Gastrocnemius medialis (tissue), 4 donors: ENCODE results near the gene R3HDM2.

ENCODE experiments used
- CTCF ChIP-seq, 5 experiments: fragments of 450-650 bp in 3 of 5; fragments of 200-600 bp in 2 of 5; sonication (generic) in 2 of 5; IDR thresholded peaks in 4 of 5; conservative IDR thresholded peaks in 1 of 5; 1 replicate in 4 of 5; 2 replicates in 1 of 5; pipeline ENCODE4 v1.5.1; 2016 to 2019; ENCODE audit warnings: antibody characterized with exemption in 5 of 5, mild to moderate bottlenecking in 3 of 5, moderate library complexity in 3 of 5
- POLR2A ChIP-seq, 2 donors: fragments of 450-650 bp; IDR thresholded peaks; one replicate each; pipeline ENCODE4 v1.6.1; 2017; ENCODE audit warnings: antibody characterized with exemption in 2 of 2, mild to moderate bottlenecking in 2 of 2, moderate library complexity in 2 of 2

GRCh38 chr12:57401165-57401564 lies 29.7 kb downstream of the R3HDM2 start:
- TF ChIP-seq CTCF (IDR thresholded peaks at IDR 0.05 in 4 of 5, conservative IDR thresholded peaks at IDR 0.05 in 1 of 5) (no peak), POLR2A (IDR thresholded peaks at IDR 0.05) (no peak)
